Measurements from ENCODE around the gene ETF1. TPM values are rescaled to one million over a fixed set of nuclear protein-coding genes. Genes with fewer than 3 reads are reported as not detected.

Gene ETF1
- total and polyA plus RNA-seq, 9 of the 15 experiments (the other 6 are each of a cell fraction or from before 2014, with no cell fraction given): 53.7 to 209 (median 164) TPM

DNA sequence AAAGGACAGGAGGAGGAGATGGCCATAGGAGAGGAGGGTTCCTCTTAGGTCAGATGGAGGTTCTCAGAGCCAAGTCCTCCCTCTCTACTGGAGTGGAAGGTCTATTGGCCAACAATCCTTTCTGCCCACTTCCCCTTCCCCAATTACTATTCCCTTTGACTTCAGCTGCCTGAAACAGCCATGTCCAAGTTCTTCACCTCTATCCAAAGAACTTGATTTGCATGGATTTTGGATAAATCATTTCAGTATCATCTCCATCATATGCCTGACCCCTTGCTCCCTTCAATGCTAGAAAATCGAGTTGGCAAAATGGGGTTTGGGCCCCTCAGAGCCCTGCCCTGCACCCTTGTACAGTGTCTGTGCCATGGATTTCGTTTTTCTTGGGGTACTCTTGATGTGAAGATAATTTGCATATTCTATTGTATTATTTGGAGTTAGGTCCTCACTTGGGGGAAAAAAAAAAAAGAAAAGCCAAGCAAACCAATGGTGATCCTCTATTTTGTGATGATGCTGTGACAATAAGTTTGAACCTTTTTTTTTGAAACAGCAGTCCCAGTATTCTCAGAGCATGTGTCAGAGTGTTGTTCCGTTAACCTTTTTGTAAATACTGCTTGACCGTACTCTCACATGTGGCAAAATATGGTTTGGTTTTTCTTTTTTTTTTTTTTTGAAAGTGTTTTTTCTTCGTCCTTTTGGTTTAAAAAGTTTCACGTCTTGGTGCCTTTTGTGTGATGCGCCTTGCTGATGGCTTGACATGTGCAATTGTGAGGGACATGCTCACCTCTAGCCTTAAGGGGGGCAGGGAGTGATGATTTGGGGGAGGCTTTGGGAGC lies 74.7 kb downstream of the ETF1 start (continued):
- TF ChIP-seq, protein P1, sequence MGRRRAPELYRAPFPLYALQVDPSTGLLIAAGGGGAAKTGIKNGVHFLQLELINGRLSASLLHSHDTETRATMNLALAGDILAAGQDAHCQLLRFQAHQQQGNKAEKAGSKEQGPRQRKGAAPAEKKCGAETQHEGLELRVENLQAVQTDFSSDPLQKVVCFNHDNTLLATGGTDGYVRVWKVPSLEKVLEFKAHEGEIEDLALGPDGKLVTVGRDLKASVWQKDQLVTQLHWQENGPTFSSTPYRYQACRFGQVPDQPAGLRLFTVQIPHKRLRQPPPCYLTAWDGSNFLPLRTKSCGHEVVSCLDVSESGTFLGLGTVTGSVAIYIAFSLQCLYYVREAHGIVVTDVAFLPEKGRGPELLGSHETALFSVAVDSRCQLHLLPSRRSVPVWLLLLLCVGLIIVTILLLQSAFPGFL (CRISPR knock-in tag; IDR thresholded peaks at IDR 0.05): no peak
- TF ChIP-seq, protein P2, sequence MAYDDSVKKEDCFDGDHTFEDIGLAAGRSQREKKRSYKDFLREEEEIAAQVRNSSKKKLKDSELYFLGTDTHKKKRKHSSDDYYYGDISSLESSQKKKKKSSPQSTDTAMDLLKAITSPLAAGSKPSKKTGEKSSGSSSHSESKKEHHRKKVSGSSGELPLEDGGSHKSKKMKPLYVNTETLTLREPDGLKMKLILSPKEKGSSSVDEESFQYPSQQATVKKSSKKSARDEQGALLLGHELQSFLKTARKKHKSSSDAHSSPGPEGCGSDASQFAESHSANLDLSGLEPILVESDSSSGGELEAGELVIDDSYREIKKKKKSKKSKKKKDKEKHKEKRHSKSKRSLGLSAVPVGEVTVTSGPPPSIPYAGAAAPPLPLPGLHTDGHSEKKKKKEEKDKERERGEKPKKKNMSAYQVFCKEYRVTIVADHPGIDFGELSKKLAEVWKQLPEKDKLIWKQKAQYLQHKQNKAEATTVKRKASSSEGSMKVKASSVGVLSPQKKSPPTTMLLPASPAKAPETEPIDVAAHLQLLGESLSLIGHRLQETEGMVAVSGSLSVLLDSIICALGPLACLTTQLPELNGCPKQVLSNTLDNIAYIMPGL (CRISPR knock-in tag; IDR thresholded peaks at IDR 0.05): no peak
- TF ChIP-seq, protein P3, sequence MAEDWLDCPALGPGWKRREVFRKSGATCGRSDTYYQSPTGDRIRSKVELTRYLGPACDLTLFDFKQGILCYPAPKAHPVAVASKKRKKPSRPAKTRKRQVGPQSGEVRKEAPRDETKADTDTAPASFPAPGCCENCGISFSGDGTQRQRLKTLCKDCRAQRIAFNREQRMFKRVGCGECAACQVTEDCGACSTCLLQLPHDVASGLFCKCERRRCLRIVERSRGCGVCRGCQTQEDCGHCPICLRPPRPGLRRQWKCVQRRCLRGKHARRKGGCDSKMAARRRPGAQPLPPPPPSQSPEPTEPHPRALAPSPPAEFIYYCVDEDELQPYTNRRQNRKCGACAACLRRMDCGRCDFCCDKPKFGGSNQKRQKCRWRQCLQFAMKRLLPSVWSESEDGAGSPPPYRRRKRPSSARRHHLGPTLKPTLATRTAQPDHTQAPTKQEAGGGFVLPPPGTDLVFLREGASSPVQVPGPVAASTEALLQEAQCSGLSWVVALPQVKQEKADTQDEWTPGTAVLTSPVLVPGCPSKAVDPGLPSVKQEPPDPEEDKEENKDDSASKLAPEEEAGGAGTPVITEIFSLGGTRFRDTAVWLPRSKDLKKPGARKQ (CRISPR knock-in tag; IDR thresholded peaks at IDR 0.05): no peak
- TF ChIP-seq, protein P4, sequence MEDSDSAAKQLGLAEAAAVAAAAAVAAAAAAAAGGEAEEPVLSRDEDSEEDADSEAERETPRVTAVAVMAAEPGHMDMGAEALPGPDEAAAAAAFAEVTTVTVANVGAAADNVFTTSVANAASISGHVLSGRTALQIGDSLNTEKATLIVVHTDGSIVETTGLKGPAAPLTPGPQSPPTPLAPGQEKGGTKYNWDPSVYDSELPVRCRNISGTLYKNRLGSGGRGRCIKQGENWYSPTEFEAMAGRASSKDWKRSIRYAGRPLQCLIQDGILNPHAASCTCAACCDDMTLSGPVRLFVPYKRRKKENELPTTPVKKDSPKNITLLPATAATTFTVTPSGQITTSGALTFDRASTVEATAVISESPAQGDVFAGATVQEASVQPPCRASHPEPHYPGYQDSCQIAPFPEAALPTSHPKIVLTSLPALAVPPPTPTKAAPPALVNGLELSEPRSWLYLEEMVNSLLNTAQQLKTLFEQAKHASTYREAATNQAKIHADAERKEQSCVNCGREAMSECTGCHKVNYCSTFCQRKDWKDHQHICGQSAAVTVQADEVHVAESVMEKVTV (CRISPR knock-in tag; IDR thresholded peaks at IDR 0.05): no peak
- TF ChIP-seq TCF7L2 (IDR thresholded peaks at IDR 0.05; ENCODE audit: low read depth, low read length): no peak
- TF ChIP-seq MYNN (IDR thresholded peaks at IDR 0.05): no peak
- TF ChIP-seq MYNN (CRISPR knock-in tag; IDR thresholded peaks at IDR 0.05): no peak
- no peak for TF ChIP-seq TOE1 (IDR thresholded peaks at IDR 0.05; ENCODE audit: borderline replicate concordance)
- TF ChIP-seq TOE1 (CRISPR knock-in tag; IDR thresholded peaks at IDR 0.05; ENCODE audit: borderline replicate concordance, low read depth): no peak
- TF ChIP-seq, protein P5, sequence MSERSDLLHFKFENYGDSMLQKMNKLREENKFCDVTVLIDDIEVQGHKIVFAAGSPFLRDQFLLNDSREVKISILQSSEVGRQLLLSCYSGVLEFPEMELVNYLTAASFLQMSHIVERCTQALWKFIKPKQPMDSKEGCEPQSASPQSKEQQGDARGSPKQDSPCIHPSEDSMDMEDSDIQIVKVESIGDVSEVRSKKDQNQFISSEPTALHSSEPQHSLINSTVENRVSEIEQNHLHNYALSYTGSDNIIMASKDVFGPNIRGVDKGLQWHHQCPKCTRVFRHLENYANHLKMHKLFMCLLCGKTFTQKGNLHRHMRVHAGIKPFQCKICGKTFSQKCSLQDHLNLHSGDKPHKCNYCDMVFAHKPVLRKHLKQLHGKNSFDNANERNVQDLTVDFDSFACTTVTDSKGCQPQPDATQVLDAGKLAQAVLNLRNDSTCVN (CRISPR knock-in tag; IDR thresholded peaks at IDR 0.05): no peak
- TF ChIP-seq ZNF217 (CRISPR knock-in tag; IDR thresholded peaks at IDR 0.05): no peak
- no peak for TF ChIP-seq ZNF707 (CRISPR knock-in tag; conservative IDR thresholded peaks at IDR 0.05)
- TF ChIP-seq MBD2 (IDR thresholded peaks at IDR 0.05; ENCODE audit: borderline replicate concordance, low read depth): no peak
- TF ChIP-seq JUND (IDR thresholded peaks at IDR 0.05; ENCODE audit: borderline replicate concordance, low read depth, low read length): no peak
- no peak for TF ChIP-seq JUND (tag; IDR thresholded peaks at IDR 0.05; ENCODE audit: borderline replicate concordance, low read depth, low read length)
